GM12878 (cell line): Measurements from ENCODE around the gene ACSF2. TPM values are rescaled to one million over a fixed set of nuclear protein-coding genes. Genes with fewer than 3 reads are reported as not detected.

ENCODE experiments used
- ATF7 ChIP-seq: fragments of 450-650 bp; IDR thresholded peaks from 2 replicates; pipeline ENCODE4 v1.6.1; 2016; ENCODE audit warnings: low read depth, mild to moderate bottlenecking
- BHLHE40 ChIP-seq, 2 experiments: fragments of 450-650 bp in 1 of 2; IDR thresholded peaks; 2 replicates each; pipeline ENCODE4 v1.6.1; 2011 to 2017; ENCODE audit warnings: low read depth in 2 of 2, borderline replicate concordance in 1 of 2, improper control_type of control experiment in 1 of 2, low read length in 1 of 2, mild to moderate bottlenecking in 1 of 2
- EED ChIP-seq: sonication (generic); IDR thresholded peaks from 2 replicates; pipeline ENCODE4 v1.6.1; 2016; ENCODE audit warnings: antibody characterized with exemption, low read depth
- EGR1 ChIP-seq, 2 experiments: IDR thresholded peaks; 1 replicate in 1 of 2; 2 replicates in 1 of 2; pipeline ENCODE4 v1.6.1; 2011 to 2012; ENCODE audit warnings: low read depth in 2 of 2, low read length in 2 of 2, borderline replicate concordance in 1 of 2, mild to moderate bottlenecking in 1 of 2, moderate library complexity in 1 of 2
- GATAD2B ChIP-seq: fragments of 450-650 bp; conservative IDR thresholded peaks from 2 replicates; pipeline ENCODE4 v1.6.1; 2017; ENCODE audit warnings: low read depth, mild to moderate bottlenecking, moderate library complexity
- IKZF1 ChIP-seq: fragments of 450-650 bp; conservative IDR thresholded peaks from 2 replicates; pipeline ENCODE4 v1.6.1; 2017; ENCODE audit warnings: antibody characterized with exemption, mild to moderate bottlenecking
- IKZF2 ChIP-seq, 2 experiments: fragments of 450-650 bp; IDR thresholded peaks; 2 replicates each; pipeline ENCODE4 v1.6.1; 2017; ENCODE audit warnings: mild to moderate bottlenecking in 2 of 2, moderate library complexity in 2 of 2
- MEF2B ChIP-seq: fragments of 450-650 bp; IDR thresholded peaks from 2 replicates; pipeline ENCODE4 v1.6.1; 2018; ENCODE audit warnings: mild to moderate bottlenecking, moderate library complexity; ENCODE audit not compliant: partially characterized antibody, poor library complexity, severe bottlenecking
- MTA2 ChIP-seq: fragments of 450-650 bp; IDR thresholded peaks from 2 replicates; pipeline ENCODE4 v1.6.1; 2016; ENCODE audit warnings: low read depth, mild to moderate bottlenecking, moderate library complexity
- NFYA ChIP-seq: IDR thresholded peaks from 2 replicates; pipeline ENCODE4 v1.6.1; 2011; ENCODE audit warnings: low read depth, mild to moderate bottlenecking, low read length, improper control_type of control experiment, borderline replicate concordance
- NFYB ChIP-seq: IDR thresholded peaks from 2 replicates; pipeline ENCODE4 v1.6.1; 2011; ENCODE audit warnings: low read depth, mild to moderate bottlenecking, low read length, improper control_type of control experiment, moderate library complexity; ENCODE audit not compliant: insufficient read depth
- NR2C1 ChIP-seq: fragments of 450-650 bp; IDR thresholded peaks from 2 replicates; pipeline ENCODE4 v1.6.1; 2017; ENCODE audit warnings: antibody characterized with exemption, mild to moderate bottlenecking, moderate library complexity
- NR2F1 ChIP-seq: fragments of 450-650 bp; conservative IDR thresholded peaks from 2 replicates; pipeline ENCODE4 v1.6.1; 2017; ENCODE audit warnings: mild to moderate bottlenecking
- RELA ChIP-seq: fragments of 450-650 bp; IDR thresholded peaks from 2 replicates; pipeline ENCODE4 v1.8.0; 2014; ENCODE audit warnings: borderline replicate concordance; ENCODE audit not compliant: partially characterized antibody
- SIN3A ChIP-seq: IDR thresholded peaks from 2 replicates; pipeline ENCODE4 v1.6.1; 2012; ENCODE audit warnings: low read depth, low read length, improper control_type of control experiment
- SMARCA5 ChIP-seq: fragments of 450-650 bp; IDR thresholded peaks from 2 replicates; pipeline ENCODE4 v1.6.1; 2017; ENCODE audit warnings: mild to moderate bottlenecking
- TAF1 ChIP-seq: IDR thresholded peaks from 2 replicates; pipeline ENCODE4 v1.6.1; 2011; ENCODE audit warnings: mild to moderate bottlenecking, low read depth, low read length, borderline replicate concordance
- TCF7 ChIP-seq: IDR thresholded peaks from 2 replicates; pipeline ENCODE4 v1.6.1; 2014; ENCODE audit warnings: antibody characterized with exemption, borderline replicate concordance
- polyA plus RNA-seq, 11 experiments: library from polyadenylated mRNA; depleted of rRNA in 4 of 11; unstranded in 6 of 11; stranded (reverse) in 5 of 11; fragments of >200 nt; fragmentation: Nextera tagmentation in 4 of 11; fragmentation: Illumina TruSeq in 1 of 11; extraction: Ambion mirVana in 4 of 11; extraction: Trizol in 1 of 11; gene quantifications; 1 replicate in 1 of 11; 2 replicates in 10 of 11; pipeline versions ENCODE4 v1.2.1 to v1.2.3, GENCODE V29; 2011 to 2016; ENCODE audit warnings: inconsistent platforms in 2 of 11, missing spikeins in 2 of 11, low read depth in 1 of 11
- total RNA-seq, 4 experiments: library from RNA; depleted of rRNA in 3 of 4; stranded (reverse); fragments of >200 nt in 3 of 4; fragmentation: Illumina TruSeq in 1 of 4; extraction: Trizol in 1 of 4; gene quantifications; 2 replicates each; pipeline versions ENCODE4 v1.2.1 to v1.2.3, GENCODE V29; 2013 to 2021
- TF ChIP-seq, protein P1 (sequence below): fragments of 450-650 bp; IDR thresholded peaks from 2 replicates; pipeline ENCODE4 v1.6.1; 2016; ENCODE audit warnings: mild to moderate bottlenecking
- TF ChIP-seq, protein P2 (sequence below): fragments of 450-650 bp; IDR thresholded peaks from 2 replicates; pipeline ENCODE4 v1.6.1; 2017; ENCODE audit warnings: antibody characterized with exemption, mild to moderate bottlenecking, moderate library complexity

ACSF2 gene
- total and polyA plus RNA-seq, 10 of the 15 experiments (the other 5 are each of a cell fraction or from before 2014, with no cell fraction given): 7.1 to 32.8 (median 16.8) TPM

DNA sequence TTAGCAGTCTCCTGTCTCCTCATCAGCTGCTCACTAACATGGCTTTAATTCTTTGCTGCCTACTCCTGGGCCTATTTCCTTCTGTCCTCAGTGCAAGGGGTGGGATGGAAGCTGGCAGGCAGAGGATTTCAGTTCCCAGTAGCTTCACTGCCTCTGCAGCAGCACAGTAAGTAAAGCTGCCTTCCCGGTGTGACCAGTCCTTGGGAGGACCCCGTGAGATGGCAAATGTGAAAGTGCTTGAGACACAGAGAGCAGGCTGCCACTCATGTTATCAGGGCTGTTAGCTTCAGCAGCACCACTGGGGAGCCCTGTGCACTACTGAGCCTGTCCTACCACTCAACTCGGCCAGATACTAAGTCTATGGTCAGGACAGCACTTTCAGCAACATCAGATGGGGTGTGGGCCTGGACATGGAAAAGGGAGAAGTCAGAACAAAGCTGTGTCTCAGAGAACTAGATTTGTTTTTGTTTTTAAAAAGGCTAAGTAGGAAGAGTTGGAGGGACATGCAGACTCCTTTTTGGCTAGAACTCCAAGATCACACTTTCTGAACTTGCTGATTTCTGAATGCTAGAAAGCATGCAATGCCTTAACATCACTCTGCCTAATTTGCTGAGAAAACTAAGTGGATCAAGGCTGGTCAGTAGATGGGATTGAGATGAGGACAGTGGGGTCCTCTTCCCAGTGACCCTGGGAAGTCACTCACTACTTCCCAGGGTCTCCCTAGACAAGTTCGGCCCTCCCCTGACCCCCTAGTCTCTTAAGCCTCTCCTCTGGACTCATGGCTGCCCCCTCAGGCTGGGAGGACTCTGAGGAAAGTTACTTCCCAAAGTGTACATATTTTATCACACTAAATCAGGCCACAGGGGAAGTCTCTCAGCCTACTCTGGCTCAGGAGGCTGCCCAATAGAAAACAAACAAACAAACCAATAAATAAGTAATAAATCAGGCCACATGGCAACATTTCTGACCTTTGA lies 1.1 kb downstream of the ACSF2 start (continued):
- no peak for TF ChIP-seq MEF2B
- 0 out of 4 replicates have a peak, but pooled peaks have one; percentile 18 to 37 for TF ChIP-seq IKZF2 (IDR thresholded peaks at IDR 0.05)
- TF ChIP-seq EED: 0 out of 2 replicates have a peak, but pooled peaks have one; percentile 10
- TF ChIP-seq TCF7: no peak
- TF ChIP-seq IKZF1: peak; percentile 43; the same call in 1 of the 2 replicates
- peak; percentile 57; the same call in 1 of the 2 replicates for TF ChIP-seq SMARCA5
- 0 out of 2 replicates have a peak, but pooled peaks have one; percentile 11 for TF ChIP-seq TAF1
- peak in 1 of 2 experiments; percentile 42; a peak in 1 of 3 replicates for TF ChIP-seq EGR1 (IDR thresholded peaks at IDR 0.05; ENCODE audit: borderline replicate concordance in 1 of 2, low read depth in 2 of 2, low read length in 2 of 2)
- no peak for TF ChIP-seq NFYA
- TF ChIP-seq RELA: no peak
- TF ChIP-seq MTA2: peak; percentile 17; the same call in 1 of the 2 replicates
- peak in 1 of 2 experiments; percentile 11; a peak in 1 of 4 replicates for TF ChIP-seq BHLHE40 (IDR thresholded peaks at IDR 0.05; ENCODE audit: borderline replicate concordance in 1 of 2, low read depth in 2 of 2, low read length in 1 of 2)
- TF ChIP-seq, protein P1, sequence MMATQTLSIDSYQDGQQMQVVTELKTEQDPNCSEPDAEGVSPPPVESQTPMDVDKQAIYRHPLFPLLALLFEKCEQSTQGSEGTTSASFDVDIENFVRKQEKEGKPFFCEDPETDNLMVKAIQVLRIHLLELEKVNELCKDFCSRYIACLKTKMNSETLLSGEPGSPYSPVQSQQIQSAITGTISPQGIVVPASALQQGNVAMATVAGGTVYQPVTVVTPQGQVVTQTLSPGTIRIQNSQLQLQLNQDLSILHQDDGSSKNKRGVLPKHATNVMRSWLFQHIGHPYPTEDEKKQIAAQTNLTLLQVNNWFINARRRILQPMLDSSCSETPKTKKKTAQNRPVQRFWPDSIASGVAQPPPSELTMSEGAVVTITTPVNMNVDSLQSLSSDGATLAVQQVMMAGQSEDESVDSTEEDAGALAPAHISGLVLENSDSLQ: peak; percentile 89
- 0 out of 2 replicates have a peak, but pooled peaks have one; percentile 39 for TF ChIP-seq NR2F1
- TF ChIP-seq, protein P2, sequence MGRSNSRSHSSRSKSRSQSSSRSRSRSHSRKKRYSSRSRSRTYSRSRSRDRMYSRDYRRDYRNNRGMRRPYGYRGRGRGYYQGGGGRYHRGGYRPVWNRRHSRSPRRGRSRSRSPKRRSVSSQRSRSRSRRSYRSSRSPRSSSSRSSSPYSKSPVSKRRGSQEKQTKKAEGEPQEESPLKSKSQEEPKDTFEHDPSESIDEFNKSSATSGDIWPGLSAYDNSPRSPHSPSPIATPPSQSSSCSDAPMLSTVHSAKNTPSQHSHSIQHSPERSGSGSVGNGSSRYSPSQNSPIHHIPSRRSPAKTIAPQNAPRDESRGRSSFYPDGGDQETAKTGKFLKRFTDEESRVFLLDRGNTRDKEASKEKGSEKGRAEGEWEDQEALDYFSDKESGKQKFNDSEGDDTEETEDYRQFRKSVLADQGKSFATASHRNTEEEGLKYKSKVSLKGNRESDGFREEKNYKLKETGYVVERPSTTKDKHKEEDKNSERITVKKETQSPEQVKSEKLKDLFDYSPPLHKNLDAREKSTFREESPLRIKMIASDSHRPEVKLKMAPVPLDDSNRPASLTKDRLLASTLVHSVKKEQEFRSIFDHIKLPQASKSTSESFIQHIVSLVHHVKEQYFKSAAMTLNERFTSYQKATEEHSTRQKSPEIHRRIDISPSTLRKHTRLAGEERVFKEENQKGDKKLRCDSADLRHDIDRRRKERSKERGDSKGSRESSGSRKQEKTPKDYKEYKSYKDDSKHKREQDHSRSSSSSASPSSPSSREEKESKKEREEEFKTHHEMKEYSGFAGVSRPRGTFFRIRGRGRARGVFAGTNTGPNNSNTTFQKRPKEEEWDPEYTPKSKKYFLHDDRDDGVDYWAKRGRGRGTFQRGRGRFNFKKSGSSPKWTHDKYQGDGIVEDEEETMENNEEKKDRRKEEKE: no peak
- TF ChIP-seq GATAD2B: peak; percentile 12; the same call in 1 of the 2 replicates
- no peak for TF ChIP-seq NFYB
- TF ChIP-seq ATF7: no peak
- 0 out of 2 replicates have a peak, but pooled peaks have one; percentile 39 for TF ChIP-seq NR2C1
- 0 out of 2 replicates have a peak, but pooled peaks have one; percentile 31 for TF ChIP-seq SIN3A
